GM19023 (cell line): Measurements from ENCODE around the gene CLCN1.

ENCODE experiments used
- ATAC-seq: cut with Tn5 transposase; IDR thresholded peaks from one replicate; pipeline ENCODE4 v1.9.1; 2021; ENCODE audit warnings: mild to moderate bottlenecking, moderate library complexity; ENCODE audit not compliant: unreplicated experiment

CLCN1 gene

DNA sequence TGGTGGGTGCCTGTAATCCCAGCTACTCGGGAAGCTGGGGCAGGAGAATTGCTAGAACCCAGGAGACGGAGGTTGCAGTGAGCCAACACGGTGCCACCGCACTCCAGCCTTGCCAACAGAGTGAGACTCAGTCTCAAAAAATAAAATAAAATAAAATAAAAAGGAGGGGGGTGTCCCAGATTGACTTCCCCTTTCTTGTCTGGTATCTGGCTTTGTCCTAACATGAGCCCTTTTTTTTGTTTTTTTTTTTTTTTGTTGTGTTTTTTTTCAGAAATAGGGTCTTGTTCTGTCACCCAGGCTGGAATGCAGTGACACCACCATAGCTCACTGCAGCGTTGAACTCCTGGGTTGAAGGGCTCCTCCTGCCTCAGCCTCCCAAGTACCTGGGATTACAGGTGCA lies 23.0 kb upstream of the CLCN1 start:
- no peak for ATAC-seq

- ATAC-seq: no peak
Measured at GRCh38 chr7:143295870-143296269, 20.0 kb upstream of the CLCN1 start.

DNA sequence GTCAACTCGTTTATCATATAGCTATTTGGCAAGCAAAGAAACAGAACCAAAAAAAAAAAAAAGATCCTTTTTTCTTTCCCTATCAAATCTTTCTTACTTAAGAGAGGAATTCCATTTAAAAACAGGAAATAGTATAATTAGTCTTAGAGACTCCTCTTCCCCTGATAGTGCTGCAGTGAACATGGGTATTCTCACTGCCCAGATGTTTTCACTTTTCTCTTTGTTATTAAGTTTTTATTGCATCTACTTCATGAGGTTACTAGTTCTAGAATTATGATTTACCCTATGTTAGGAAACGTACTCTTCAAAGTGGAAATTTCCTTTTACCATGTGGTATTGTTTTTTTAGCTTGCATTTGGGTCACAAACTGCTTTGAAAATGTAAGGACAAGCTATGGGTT lies 19.2 kb upstream of the CLCN1 start:
- ATAC-seq: no peak

- ATAC-seq: no peak
Measured at GRCh38 chr7:143299346-143299745, 16.6 kb upstream of the CLCN1 start.

GRCh38 chr7:143299840-143300239 lies 16.1 kb upstream of the CLCN1 start:
- no peak for ATAC-seq

- no peak for ATAC-seq
Measured at GRCh38 chr7:143300959-143301935, 14.7 kb upstream of the CLCN1 start.

GRCh38 chr7:143303733-143304132 lies 12.2 kb upstream of the CLCN1 start:
- ATAC-seq: no peak

- ATAC-seq: no peak
Measured at GRCh38 chr7:143304938-143305337, 11.0 kb upstream of the CLCN1 start.

- no peak for ATAC-seq
Measured at GRCh38 chr7:143305423-143306070, 10.4 kb upstream of the CLCN1 start.

DNA sequence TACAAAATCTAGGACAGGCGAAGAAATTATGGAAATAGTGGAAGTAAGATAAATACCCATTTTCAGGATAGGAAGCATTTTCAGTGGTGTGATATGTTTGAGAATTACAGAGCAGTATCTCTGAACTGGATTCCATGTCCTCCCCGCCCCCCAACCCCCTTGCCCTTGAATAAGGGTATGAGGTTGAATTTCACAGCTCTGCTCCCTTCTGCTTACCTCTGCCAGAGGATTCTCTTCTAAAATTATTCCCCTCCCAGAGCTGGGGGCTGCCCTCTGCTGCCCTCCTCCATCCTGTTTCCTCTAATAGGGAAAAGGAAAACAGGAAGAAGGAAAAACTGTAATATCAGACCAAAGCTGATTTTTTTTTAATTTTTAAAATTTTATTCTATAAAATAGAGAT lies 7.3 kb upstream of the CLCN1 start:
- ATAC-seq: no peak

DNA sequence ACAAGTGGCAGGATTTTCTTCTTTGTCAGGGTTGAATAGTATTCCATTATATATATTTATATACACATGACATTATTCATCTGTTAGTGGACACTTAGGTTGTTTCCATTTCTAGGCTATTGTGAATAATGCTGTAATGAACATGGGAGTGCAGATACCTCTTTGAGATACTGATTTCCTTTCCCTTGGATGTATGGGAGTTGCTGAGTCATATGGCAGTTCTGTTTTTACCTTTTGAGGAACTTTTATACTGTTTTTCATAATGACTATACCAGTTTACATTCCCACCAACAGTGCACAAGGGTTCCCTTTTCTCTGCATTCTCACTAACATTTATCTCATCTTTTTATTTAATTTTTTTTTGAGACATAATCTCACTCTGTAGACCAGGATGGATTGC lies 1.8 kb upstream of the CLCN1 start:
- ATAC-seq: no peak

DNA sequence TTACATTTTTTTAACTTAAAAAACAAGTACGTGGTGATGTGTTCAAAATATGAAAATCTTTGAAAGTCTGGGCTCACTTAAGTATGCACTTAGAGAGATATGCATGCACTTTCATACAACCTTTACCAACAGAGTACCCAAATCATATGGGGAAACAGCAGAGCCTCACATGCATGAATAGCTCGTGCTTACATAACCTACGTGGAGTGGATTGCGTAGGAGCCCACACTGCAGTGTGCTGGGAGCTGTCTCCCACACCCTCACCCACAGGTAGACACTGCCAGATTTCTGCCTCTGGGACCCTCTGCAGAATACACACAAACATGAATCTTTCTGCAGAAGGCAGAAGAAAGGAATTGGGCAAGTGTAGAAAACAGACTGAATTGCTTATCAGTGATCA lies 581 bp downstream of the CLCN1 start:
- ATAC-seq: no peak

DNA sequence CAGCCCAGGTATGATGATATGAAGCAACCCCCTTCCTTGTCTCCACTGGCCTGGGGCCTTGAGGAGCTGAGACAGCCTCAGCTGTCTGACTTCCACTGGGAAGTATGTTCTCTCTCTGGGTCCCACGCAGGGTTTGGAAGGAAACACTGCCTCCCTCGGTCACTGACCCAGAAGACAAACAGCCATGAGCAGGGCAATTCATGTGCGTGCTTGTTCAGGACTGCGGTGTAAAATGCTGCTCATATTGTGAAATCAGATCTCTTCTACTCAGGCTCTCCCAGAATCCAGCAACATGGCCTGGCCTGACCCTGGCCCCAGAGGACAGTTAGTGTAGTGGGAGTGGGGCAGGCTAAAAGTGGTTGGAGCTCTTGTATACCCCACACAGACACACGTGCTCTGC lies 2.8 kb downstream of the CLCN1 start:
- ATAC-seq: no peak

DNA sequence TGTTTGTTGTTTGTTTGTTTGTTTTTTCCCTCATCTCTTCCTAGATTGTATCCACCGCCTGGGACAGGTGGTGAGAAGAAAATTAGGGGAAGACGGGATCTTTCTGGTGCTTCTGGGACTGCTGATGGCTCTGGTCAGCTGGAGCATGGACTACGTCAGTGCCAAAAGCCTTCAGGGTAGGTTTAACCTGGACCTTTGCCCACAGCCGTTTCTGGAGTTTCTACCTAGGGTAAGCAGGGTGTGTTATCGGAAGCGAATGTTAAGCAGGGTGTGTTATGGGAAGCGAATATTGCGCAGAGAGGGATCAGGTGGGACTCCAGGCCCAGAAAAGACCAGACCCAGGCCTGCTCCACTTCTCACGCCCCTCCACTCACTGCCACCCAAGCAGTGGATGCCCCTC lies 4.7 kb downstream of the CLCN1 start:
- ATAC-seq: no peak

GRCh38 chr7:143321242-143321641 lies 5.3 kb downstream of the CLCN1 start:
- no peak for ATAC-seq

- ATAC-seq: no peak
Measured at GRCh38 chr7:143321734-143322133, 5.8 kb downstream of the CLCN1 start.

DNA sequence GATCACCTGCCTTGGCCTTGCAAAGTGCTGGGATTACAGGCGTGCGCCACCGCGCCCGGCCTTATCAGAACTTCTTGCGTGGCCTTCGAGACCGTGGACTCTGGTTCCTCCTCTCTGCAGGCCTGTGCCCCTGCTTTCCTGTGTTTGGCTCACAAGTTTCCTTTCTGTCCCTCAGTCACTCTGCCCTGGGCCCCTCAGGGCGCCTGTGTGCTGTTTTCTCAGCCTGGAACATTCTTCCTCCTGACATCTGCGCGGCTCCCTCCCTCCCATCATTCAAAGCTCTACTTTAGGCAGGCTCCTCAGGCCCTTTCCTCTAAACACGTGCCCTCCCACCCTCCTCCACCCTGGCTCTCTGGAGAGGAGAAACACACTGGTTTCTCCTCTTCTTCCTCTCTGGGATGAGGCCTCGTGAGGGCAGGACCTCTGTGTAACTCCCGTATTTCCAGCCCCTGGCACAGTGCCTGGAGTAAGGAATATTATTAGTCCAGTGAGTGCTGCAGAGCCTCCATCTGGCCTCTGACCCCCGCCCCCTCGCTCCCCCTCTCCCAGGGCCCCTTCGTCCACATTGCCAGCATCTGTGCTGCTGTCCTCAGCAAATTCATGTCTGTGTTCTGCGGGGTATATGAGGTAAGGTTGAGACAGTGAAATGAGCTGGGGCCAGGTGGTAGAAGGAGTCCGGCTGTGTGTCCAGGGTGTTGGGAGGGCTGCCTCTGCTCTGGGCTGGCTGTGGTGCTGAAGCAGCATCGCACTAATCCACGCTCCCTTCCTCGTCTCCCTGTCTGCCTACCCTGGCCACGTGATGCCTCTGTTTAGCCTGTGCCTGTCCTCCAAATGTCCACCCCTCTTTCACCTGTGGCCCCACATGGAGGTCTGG lies 7.1 kb downstream of the CLCN1 start:
- ATAC-seq: no peak

DNA sequence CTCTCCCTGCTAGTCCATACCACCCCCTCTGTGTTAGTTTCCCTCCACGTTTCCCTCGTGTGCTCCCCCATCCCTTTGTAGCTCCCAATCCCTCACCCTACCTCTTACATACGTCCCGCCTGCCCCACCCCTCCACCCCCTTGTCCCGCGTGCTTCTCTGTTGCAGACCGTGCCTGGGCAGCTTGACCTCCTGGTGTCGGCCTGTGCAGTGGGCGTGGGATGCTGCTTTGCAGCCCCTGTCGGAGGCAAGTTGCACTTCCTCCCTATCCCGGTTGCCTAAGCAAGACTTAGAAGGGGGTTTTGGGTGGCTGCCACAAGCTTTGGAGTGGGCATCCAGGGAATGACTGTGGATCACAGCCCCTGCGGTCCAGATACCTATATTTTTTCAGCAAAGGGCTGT lies 7.7 kb downstream of the CLCN1 start:
- ATAC-seq: no peak

DNA sequence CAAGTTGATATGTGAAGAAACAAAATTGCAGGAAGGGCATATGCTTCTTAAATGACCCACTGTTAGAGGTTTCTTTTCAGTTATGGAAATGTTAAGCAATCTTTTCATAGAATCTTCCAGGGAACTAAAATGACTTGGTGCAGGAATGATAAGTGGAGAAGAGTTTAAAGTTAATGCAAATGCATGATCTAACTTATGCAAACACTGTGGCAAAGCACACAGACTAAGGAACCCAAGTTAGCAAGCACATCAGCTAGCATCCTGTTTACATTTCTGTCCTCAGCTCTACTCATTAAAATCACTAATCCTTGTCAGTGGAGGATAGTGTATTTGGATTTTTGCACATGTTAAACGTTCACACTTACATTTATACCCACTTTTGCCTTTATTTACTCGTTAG lies 9.3 kb downstream of the CLCN1 start:
- ATAC-seq: peak; percentile 51

GRCh38 chr7:143327903-143328302 lies 12.0 kb downstream of the CLCN1 start:
- ATAC-seq: no peak

- ATAC-seq: no peak
Measured at GRCh38 chr7:143329471-143330170, 13.7 kb downstream of the CLCN1 start.
